Putamen (tissue), 1 donor: ENCODE measurements around the gene EDNRB.
A peak's percentile ranks its signal among the peaks of the same experiment; 100 is the strongest.
"Not testable (repeated sequence)": the region's sequence is repeated elsewhere in the genome, so short reads cannot be mapped to it uniquely, and the experiment has no call there.

Experiments used
- DNase-seq: peaks from one replicate; pipeline ENCODE4 v3.0.0-alpha.2; 2016; ENCODE audit warnings: low spot score

EDNRB gene

GRCh38 chr13:77918391-77919245 is at the start of gene EDNRB:
Gene EDNRB (minus strand): TSS chr13:77918831. CDS start chr13:77918573, 258 bp downstream.
- DNase-seq, result peak; percentile 39

DNA sequence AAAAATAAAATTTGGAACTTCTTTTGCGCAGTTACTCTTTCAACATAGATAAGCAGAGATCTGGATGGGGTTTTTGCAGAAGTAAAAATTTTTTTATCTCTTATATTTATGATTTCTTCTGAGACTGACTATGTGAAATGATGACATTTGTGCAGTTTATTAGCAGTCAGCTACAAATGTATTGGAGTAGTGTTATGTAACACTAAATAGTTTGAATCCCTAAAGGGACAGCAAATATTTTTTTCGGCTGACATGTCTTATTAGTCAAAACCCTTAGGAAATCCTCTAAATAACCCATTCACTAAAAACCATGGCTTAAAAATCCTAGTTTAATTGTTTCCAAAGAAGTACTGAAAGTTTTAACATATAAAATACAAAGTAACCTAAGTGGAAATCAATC is 48.0 kb upstream of the EDNRB start:
- DNase-seq, result no peak

DNA sequence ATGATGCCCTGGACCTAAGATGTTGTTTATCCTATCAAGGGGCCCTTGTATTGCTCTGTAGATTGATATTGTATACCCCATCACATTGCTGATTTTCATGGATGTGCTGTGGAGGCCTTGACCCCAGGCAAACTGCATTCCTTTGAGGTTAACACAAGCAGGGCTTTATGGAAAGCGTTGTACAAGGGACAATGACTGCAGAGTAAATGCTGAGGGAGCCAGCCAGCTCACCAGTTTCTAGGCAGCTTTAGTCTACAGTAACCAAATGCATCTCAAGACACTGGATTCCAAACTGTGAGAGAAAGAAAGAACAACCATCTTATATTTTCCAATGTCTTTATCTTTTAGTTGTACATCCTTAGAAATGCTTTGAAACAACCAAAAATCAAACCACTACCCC is 34.1 kb upstream of the EDNRB start:
- no peak for DNase-seq

GRCh38 chr13:77952276-77952675 is 33.6 kb upstream of the EDNRB start:
- DNase-seq, result no peak

- DNase-seq, result no peak
These were observed 27.9 kb upstream of the EDNRB start for GRCh38 chr13:77946522-77946921.

GRCh38 chr13:77935063-77935462 is 16.4 kb upstream of the EDNRB start:
- DNase-seq, result not testable (repeated sequence)

DNA sequence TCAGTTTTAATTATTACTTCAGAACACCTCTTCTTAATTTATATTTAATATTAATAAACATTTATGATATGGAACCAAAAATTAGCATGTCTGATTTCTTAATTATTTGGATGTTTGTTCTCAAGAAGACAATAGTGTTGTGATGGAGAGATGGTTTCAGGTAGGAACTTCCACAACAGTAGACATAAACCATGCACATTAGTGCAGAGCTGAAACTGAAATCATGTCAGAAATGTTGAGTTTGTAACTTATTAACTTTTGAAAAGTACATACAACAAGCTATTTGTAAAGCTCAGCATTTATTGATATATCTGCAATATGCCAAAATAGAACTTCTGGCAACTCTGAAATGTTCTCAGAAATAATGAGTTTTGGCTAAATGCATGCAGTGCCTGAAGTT is 11.8 kb upstream of the EDNRB start:
- no peak for DNase-seq

DNA sequence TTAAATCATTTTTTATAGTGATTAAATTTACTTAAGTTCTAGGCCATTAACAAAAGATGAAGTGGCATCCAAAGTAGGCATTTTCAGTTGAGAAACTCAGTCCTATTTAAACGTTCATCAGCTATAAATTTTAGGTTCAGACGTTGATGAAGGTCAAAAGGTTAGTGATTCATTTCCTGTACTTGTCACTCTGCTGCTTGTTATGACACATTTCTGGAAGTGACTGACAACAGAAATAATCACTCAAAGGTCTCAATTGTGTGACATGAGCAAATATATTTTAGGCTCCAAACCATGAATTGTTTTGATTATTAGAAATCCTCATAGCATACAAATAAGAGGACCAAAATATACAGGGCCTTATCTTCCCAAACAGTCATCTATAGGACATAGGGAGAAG is 10.3 kb upstream of the EDNRB start:
- no peak for DNase-seq

DNA sequence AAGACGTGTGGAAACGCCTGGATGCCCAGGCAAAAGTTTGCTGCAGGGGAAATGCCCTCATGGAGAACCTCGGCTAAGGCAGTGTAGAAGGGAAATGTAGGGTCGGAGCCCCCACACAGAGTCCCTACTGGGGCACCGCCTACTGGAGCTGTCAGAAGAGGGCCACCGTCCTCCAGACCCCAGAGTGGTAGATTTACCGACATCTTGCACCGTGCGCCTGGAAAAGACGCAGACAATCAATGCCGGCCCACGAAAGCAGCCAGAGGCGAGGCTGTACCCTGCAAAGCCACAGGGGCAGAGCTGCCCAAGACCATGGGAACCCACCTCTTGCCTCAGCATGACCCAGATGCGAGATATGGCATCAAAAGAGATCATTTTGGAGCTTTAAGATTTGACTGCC is 7.0 kb upstream of the EDNRB start:
- DNase-seq, result no peak

- no peak for DNase-seq
These were observed 1.3 kb upstream of the EDNRB start for GRCh38 chr13:77919921-77920294.

DNA sequence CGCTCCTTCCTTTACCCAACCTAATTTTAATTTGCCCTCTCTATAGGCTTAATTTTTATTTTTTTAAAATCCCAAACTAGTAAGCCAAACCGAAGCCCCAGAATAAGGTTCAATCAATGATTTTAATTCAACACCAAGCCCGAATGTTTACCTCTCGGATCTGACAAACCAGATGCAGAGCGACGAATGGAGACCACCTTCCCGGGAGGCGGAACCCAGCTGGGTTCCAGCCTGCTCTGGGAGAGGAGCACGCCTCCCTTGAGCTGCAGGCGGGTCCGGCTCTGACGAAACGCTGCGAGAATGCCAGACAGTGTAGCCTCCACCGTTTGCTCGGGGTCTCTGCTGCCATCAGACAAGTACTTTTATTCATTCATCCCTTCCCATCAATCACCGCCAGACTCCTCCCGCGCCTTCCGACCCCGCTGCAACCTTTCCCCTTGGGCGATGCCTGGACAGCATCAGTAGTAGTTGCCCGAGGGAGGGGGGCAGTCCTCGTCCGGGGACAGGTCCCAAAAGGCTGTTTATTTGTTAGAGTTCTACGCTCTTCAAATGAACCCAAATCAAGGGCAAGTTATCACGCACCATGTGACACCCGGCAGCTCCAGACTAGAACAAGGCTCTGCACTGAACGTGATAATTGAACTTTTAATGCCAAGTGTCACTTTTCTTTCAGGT is 752 bp upstream of the EDNRB start:
- DNase-seq, result peak; percentile 31

DNA sequence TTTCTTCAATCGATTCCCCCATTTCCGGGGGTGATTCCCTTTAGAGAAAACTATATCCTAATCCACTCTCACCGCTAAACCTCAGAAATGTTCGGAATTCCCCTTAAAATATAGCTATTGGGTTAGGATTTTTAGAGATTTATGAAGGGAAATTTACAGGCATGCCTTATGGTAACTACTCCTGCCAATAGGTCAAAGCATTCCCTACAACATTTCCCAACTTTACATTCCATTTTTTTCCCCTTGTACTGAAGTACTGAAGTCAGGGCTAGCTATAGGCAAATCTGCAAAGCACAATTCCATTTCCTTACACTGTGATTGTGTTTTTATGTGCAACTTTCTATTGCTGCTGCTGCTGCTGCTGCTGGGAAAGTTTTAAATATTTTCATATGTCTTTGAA is 2.1 kb downstream of the EDNRB start:
- no peak for DNase-seq

- DNase-seq, result no peak
These were observed 2.9 kb downstream of the EDNRB start for GRCh38 chr13:77915686-77916085.

DNA sequence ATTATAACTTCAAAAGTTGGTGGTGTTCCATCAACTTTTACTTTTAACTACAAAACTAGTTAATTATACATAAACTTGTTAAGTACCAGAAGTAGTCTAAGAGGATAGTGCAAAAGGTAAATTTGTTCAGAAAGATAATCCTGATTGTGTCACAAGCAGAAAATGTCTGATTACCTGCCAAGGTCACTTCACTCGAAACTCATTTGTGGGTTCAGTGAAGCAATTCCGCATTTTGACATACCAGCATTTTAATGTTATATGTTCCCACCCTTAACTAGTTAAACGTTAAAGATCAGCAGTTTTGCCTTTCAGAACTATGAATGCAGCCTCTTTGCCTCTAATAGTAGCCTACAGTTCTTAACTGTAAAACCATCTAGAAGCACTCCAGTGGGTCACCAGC is 5.6 kb downstream of the EDNRB start:
- no peak for DNase-seq

DNA sequence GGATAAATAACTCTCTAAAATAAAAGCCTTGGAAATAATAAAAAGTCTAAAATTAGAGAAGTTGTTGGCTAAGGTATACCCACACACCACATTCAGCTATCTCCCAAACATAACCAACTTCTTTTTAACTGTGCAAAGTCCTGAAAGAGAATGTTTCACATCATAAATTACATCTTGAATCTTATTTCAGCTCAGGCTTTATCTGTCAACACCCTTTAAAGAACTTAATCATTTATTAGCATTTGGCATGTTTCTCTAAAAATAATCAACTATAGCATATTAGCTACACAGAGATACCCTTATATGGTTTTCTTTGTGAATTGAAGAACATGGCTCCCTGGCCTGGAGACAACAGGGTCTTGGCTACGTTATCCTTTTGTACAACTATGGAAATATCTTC is 6.9 kb downstream of the EDNRB start:
- no peak for DNase-seq

- DNase-seq, result no peak
These were observed 8.8 kb downstream of the EDNRB start for GRCh38 chr13:77909827-77910226.

- DNase-seq, result no peak
These were observed 10.1 kb downstream of the EDNRB start for GRCh38 chr13:77908531-77908930.

GRCh38 chr13:77907666-77908341 is 10.8 kb downstream of the EDNRB start:
- no peak for DNase-seq

DNA sequence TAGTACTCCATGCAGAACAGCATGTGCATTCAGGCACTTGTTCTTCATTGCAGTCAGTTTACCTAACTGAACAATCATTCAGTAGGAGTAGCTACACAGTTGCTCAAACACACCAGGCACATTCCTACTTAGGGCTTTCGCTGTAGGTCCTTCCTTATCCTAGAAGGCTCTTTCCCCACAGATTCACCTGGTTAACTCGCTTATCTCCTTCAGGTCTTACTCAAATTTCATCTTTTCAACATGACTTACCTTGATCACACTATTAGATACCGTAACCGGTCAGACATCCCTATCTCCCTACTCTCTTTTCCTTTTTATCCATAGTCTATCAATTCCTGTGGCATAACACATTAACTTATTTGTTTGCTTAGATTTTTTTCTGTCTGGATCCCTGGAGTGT is 14.6 kb downstream of the EDNRB start:
- no peak for DNase-seq

GRCh38 chr13:77903435-77903834 is 15.2 kb downstream of the EDNRB start:
- no peak for DNase-seq

DNA sequence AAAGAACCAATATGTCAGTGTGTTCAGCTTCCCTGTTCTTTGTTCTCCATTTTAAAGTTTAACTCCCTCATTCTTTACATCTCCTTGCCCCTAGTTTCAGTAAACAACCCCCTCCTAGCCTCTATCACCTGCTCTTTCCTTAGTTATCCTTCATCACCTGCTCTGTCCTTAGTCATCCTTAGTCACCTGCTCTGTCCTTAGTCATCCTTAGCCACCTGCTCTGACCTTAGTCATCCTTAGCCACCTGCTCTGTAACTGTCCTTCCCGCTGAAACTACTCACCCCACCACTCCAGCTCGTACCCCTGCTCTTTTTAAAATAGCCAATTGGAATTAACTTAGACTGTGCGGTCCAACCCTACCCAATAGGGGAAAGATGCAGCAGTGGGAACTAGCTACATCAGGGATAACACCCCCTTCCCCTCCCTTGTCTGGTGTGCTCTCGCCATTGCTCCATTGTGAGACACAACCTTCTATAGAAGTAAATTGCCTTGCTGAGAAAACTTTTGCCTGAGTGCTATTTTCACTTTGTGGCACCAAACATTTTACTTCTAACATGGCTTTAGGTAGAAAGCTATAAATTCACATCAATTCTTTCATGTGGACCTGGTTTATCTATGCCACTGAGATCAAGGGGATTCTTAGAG is 16.2 kb downstream of the EDNRB start:
- no peak for DNase-seq

DNA sequence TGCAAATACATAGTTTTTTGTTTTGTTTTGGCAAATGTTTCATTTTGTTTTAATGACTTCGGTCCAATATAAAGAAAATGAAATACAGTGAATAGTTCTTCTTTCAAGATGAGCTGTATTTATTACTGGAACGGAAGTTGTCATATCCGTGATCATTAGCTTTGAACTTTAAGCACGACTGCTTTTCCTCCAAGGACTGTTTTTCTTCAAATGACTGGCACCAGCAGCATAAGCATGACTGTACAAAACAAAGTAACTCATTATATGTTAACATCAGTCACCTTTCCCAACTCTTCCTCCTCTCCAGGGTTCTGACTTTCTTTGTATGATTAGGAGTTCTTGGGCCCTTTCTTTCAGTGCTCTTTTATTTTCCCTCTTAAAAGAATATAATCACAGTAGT is 20.5 kb downstream of the EDNRB start:
- DNase-seq, result no peak

GRCh38 chr13:77896977-77897376 is 21.7 kb downstream of the EDNRB start:
- no peak for DNase-seq
